Brain microvascular endothelial cell (primary cell): ENCODE results near the gene TCF4.
A peak's percentile ranks its signal among the peaks of the same experiment; 100 is the strongest.

Experiments
- DNase-seq: peaks from one replicate; pipeline ENCODE4 v3.0.0-alpha.2; 2020
- H3K27ac ChIP-seq: fragments of 250-450 bp; sonication (Bioruptor Pico); 2 replicates; pipeline ENCODE4 v1.5.1; 2020; ENCODE audit warnings: mild to moderate bottlenecking, moderate library complexity
- H3K27me3 ChIP-seq: fragments of 250-450 bp; sonication (Bioruptor Pico); replicated peaks from 2 replicates; pipeline ENCODE4 v1.5.1; 2020; ENCODE audit warnings: mild to moderate bottlenecking
- H3K36me3 ChIP-seq: fragments of 250-450 bp; sonication (Bioruptor Pico); replicated peaks from 2 replicates; pipeline ENCODE4 v1.5.1; 2020; ENCODE audit warnings: mild to moderate bottlenecking
- H3K4me3 ChIP-seq: 2 replicates; pipeline ENCODE4 v1.5.1; 2011; ENCODE audit warnings: low read depth, mild to moderate bottlenecking, control low read depth, low read length, moderate library complexity
- CTCF ChIP-seq: IDR thresholded peaks from 2 replicates; pipeline ENCODE4 v1.5.1; 2011; ENCODE audit warnings: low read depth, mild to moderate bottlenecking, moderate library complexity, low read length, control low read depth, inconsistent platforms; ENCODE audit errors: missing control alignments
- in situ Hi-C: cut with HindIII; loops from 2 replicates; pipeline ENCODE4 v1.10.0; 2017; ENCODE audit warnings: low sequenced_read_pairs, low pct_ligation_motif_present

Gene TCF4

GRCh38 chr18:55500316-55501086, 87.5 kb downstream of the TCF4 start:
- in situ Hi-C loops: no loop called here
- Histone ChIP-seq H3K36me3 (no peaks in the 10 kb centered on the region), H3K4me3 (no peak overlapping the region), H3K27ac (peak overlapping the region; percentile 82), H3K27me3 (no peaks in the 10 kb centered on the region)
- TF ChIP-seq CTCF: no peak
- DNase-seq: no peak

GRCh38 chr18:55499526-55499925, 88.5 kb downstream of the TCF4 start:
- Histone ChIP-seq H3K4me3 (no peak overlapping the region), H3K27me3 (no peaks in the 10 kb centered on the region), H3K27ac (no peak overlapping the region), H3K36me3 (no peaks in the 10 kb centered on the region)
- no peak for TF ChIP-seq CTCF
- in situ Hi-C loops: no loop called here
- no peak for DNase-seq

GRCh38 chr18:55497825-55498403, 90.1 kb downstream of the TCF4 start:
- no peak for TF ChIP-seq CTCF
- Histone ChIP-seq H3K4me3 (no peak overlapping the region), H3K27ac (no peak overlapping the region), H3K27me3 (no peaks in the 10 kb centered on the region), H3K36me3 (no peaks in the 10 kb centered on the region)
- DNase-seq: no peak
- in situ Hi-C loops: no loop called here

- H3K4me3 ChIP-seq: no peak overlapping the region
- H3K27ac ChIP-seq: no peak overlapping the region
- in situ Hi-C loops: no loop called here
- TF ChIP-seq CTCF: no peak
- DNase-seq: no peak
- no peaks in the 10 kb centered on the region for H3K36me3 ChIP-seq
- no peaks in the 10 kb centered on the region for H3K27me3 ChIP-seq
Observed at GRCh38 chr18:55494899-55495298, 93.1 kb downstream of the TCF4 start.

- in situ Hi-C loops: no loop called here
- Histone ChIP-seq H3K27ac (no peak overlapping the region), H3K4me3 (no peak overlapping the region), H3K27me3 (no peaks in the 10 kb centered on the region), H3K36me3 (no peaks in the 10 kb centered on the region)
- no peak for TF ChIP-seq CTCF
- DNase-seq: no peak
Observed at GRCh38 chr18:55494441-55494840, 93.6 kb downstream of the TCF4 start.

GRCh38 chr18:55491616-55492015, 96.4 kb downstream of the TCF4 start:
- Histone ChIP-seq H3K27ac (no peak overlapping the region), H3K36me3 (no peaks in the 10 kb centered on the region), H3K4me3 (no peak overlapping the region), H3K27me3 (no peaks in the 10 kb centered on the region)
- TF ChIP-seq CTCF: no peak
- in situ Hi-C loops: no loop called here
- DNase-seq: no peak
